Measurements from ENCODE around the gene CPNE8.

CPNE8 gene

DNA sequence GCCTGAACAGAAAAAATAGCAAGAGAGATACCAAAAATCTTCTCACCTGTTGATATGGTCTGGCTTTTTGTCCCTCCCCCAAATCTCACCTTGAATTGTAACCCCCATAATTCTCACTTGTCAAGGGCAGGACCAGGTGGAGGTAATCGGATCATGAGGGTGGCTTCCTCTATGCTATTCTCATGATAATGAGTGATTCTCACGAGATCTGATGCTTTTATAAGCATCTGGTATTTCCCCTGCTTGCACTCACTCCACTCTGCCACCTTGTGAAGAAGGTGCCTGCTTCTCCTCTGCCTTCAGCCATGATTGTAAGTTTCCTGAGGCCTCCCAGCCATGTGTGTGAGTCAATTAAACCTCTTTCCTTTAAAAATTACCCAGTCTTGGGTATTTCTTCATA lies 291.2 kb downstream of the CPNE8 start:
- DNase-seq: no peak

DNA sequence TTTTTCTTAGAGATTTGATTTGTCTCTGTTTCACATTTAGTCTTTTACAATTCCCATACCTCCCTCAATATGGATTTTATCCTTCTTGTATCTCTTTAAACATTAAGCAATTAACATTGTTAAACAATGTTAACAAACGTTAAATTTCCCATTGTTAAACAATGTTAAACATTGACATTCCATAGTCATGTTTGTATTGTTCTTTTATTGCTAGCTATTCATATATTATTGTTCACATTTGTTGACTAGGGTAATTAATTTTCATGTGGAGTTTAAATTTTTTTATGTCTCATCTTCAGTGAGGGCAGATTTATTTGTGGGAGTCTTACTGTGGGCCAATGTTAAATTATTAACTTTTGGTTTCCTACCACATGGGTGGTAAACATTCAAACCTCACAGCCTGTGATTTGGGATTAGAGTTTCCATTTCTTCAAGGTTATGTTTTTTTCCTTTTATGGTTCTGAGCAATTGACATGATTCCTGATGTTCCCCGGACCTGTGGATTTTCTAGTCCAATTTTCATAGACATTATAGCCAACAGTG lies 294.5 kb downstream of the CPNE8 start:
- no peak for DNase-seq

DNA sequence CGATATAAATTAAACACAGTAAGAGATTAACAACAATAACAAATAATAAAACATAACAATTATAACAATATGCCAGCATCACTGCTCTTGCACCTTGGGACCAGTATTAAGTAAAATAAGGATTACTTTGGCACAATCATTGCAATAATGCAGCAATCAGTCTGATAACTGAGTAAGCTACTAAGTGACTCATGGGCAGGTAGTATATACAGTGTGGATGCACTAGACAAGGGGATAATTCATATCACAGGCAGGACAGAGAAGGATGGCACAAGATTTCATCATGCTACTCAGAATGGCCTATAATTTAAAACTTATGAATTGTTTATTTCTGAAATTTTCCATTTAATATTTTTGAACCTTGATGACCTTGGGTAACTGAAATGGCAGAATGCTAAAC lies 298.1 kb downstream of the CPNE8 start:
- no peak for DNase-seq
